GM19468 (cell line): Measurements from ENCODE around the gene SCAI.
"Not testable (repeated sequence)": the region's sequence is repeated elsewhere in the genome, so short reads cannot be mapped to it uniquely, and the experiment has no call there.

Source experiments
- ATAC-seq: cut with Tn5 transposase; IDR thresholded peaks from one replicate; pipeline ENCODE4 v1.9.1; 2021; ENCODE audit warnings: mild to moderate bottlenecking, moderate library complexity, moderate number of reproducible peaks; ENCODE audit not compliant: unreplicated experiment; ENCODE audit errors: extremely low read depth

SCAI gene

GRCh38 chr9:125143377-125144090 is at the start of gene SCAI:
Gene SCAI (minus strand): TSS chr9:125143528. CDS start chr9:125143437, 91 bp downstream.
- ATAC-seq: peak; percentile 94

GRCh38 chr9:125190361-125190801 is 47.1 kb upstream of the SCAI start:
- ATAC-seq: no peak

GRCh38 chr9:125189361-125190289 is 46.3 kb upstream of the SCAI start, which contains the start of gene PPP6C:
Gene PPP6C (minus strand): TSS chr9:125189803. CDS start chr9:125189718, 85 bp downstream.
- peak; percentile 95 for ATAC-seq

- ATAC-seq: no peak
These were observed 45.7 kb upstream of the SCAI start for GRCh38 chr9:125189011-125189360.

DNA sequence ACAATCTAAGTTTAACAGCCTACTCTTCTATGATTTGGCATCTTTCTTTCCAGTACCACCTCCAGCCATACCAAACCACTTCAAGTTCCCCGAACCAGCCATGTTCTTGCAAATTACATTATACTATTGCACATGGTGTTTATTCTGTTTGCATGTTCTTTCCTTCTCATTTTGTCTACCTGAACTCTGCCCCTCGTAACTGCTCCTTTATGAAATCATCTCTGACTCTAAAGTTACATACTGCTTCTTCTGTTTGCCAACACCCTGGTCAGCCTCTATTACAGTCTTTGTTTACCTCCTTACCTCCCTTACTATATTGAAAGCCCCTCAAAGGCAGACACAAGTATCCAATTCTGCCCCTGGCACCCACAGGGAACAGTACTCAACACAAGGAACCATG is 40.2 kb upstream of the SCAI start:
- ATAC-seq: no peak

- ATAC-seq: no peak
These were observed 39.7 kb upstream of the SCAI start for GRCh38 chr9:125183054-125183453.

DNA sequence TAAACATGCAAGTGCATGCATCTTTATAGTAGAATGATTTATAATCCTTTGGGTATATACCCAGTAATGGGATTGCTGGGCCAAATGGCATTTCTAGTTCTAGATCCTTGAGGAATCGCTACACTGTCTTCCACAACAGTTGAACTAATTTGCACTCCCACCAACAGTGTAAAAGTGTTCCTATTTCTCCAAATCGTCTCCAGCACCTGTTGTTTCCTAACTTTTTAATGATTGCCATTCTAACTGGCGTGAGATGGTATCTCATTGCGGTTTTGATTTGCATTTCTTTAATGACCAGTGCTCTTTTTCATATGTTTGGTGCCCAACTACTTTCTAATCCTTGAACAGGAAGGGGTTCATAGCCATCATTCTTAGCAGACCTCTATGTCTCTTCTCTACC is 38.4 kb upstream of the SCAI start:
- ATAC-seq: not testable (repeated sequence)

- ATAC-seq: no peak
These were observed 37.5 kb upstream of the SCAI start for GRCh38 chr9:125180876-125181275.

GRCh38 chr9:125179776-125180175 is 36.4 kb upstream of the SCAI start:
- not testable (repeated sequence) for ATAC-seq

- no peak for ATAC-seq
These were observed 34.6 kb upstream of the SCAI start for GRCh38 chr9:125177888-125178287.

DNA sequence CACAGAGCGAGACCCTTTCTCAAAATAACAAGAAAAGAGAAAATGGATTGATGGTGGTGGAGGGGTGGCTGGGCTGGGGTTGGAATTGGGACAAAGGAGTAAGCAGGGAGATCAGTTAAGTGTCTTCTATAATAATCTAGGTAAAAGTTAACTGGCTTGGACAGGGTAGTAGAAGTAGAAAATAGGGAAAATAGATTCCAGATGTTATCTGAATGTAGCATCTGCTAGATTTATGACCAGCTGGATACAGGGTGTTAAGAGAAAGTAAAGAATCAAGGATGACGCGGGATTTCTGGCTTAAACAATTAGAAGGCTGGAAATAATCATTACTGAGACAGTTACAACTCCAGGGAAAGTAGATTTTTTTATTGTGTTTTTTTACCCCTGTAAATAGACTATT is 33.3 kb upstream of the SCAI start:
- no peak for ATAC-seq

DNA sequence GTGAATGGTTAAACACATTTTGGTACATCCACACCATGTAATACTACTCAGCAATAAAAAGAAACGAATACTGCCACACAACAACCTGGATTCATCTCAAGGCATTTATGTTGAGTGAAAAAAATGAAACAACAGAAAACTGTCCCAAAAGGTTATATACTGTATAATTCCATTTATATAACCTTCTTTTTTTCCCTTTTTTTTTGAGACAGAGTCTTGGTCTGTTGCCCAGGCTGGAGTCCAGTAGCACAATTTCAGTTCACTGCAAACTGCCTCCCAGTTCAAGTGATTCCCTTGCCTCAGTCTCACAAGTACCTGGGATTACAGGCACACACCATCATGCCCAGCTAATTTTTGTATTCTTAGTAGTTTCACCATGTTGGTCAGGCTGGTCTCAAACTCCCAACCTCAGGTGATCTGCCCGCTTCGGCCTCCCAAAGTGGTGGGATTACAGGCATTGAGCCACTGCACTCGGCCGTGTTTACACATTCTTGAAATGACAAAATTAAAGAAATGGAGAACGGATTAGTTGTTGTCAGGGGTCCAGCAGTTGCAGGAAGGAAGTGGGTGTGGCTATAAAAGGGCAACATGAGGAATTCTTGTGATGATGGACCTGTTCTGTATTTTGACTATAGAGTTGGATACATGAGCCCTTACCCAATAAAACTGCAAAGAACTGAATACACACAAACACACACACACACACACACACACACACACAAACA is 28.9 kb upstream of the SCAI start:
- ATAC-seq: no peak

GRCh38 chr9:125169895-125170294 is 26.6 kb upstream of the SCAI start:
- no peak for ATAC-seq

GRCh38 chr9:125166762-125167161 is 23.4 kb upstream of the SCAI start:
- ATAC-seq: no peak

DNA sequence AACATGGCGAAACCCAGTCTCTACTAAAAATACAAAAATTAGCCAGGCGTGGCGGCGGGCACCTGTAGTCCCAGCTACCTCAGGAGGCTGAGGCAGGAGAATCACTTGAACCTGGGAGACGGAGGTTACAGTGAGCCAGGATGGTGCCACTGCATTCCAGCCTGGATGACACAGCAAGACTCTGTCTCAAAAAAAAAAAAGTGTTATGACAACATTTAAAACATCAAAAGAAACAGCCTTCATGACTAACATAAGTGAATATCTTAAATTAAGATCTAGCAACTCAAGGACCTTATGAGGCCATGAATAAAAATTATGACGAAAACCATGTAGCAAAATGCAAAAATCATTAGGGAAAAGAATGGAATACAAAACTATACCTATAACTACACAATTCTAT is 19.6 kb upstream of the SCAI start:
- ATAC-seq: not testable (repeated sequence)

DNA sequence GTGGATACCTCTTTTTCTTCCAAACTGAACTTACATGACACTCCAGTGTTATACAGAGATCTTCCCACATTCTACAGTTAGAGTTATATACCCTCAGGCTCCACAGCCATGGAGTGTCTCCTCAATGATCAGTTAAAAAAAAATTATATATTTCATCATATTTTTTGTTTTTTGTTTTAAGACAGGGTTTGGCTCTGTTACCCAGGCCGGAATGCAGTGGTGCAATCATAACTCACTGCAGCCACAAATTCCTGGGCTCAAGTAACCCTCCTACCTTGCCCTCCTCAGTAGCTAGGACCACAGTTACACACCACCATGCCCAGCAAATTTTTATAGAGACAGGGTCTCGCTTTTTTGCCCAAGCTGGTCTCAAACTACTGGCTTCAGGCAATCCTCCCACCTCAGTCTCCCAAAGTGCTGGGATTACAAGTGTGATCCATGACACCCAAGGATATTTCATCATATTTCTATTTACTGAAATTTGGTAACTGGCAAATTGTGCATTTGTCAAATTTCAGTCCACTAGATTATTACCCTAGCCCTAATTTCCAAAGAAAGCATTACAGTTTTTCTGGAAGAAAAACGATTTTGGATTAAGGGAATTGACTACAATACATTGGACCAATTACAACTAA is 18.1 kb upstream of the SCAI start:
- no peak for ATAC-seq

GRCh38 chr9:125160750-125161149 is 17.4 kb upstream of the SCAI start:
- no peak for ATAC-seq

- no peak for ATAC-seq
These were observed 13.2 kb upstream of the SCAI start for GRCh38 chr9:125156551-125156950.

- ATAC-seq: no peak
These were observed 10.5 kb upstream of the SCAI start for GRCh38 chr9:125153712-125154367.

- ATAC-seq: no peak
These were observed 8.4 kb upstream of the SCAI start for GRCh38 chr9:125151730-125152129.
